Measurements from ENCODE around the gene PRDM10. TPM values are rescaled to one million over a fixed set of nuclear protein-coding genes. Genes with fewer than 3 reads are reported as not detected.
"Not testable (repeated sequence)": the region's sequence is repeated elsewhere in the genome, so short reads cannot be mapped to it uniquely, and the experiment has no call there.

Gene PRDM10
- total and polyA plus RNA-seq, 2 donors (not counting 1 experiment from before 2014, with no cell fraction given), result 2.5 to 2.9 TPM

DNA sequence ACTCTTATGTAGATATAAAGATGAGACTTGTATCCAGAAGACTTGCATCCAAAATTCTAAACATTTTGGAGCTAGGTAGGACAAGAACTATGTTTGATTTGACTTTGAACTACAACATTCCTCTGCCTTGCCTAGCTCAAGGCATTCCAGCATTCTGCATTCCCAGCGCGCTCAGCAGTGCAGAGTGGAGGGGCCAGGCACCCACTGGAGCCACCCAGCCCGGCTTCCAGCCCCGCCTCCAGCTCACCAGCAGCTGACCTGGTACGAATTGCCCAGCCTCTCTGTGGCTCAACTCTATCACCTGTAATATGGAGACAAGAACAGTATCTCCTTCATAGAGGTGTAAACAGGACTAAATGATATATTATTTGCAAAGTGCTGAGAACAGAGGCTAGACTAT lies 28.8 kb downstream of the PRDM10 start:
- Histone ChIP-seq H3K9me3 (ENCODE audit: control insufficient read depth, insufficient read depth, low read depth, low read length) (no peaks in the 10 kb centered on the region), H3K9ac (ENCODE audit: insufficient read depth, low read length) (no peak overlapping the region), H3K4me2 (ENCODE audit: extremely low read depth, insufficient read depth, low read length) (no peak overlapping the region), H3K4me3 (replicated peaks in 1 of 4; ENCODE audit: control extremely low read depth in 1 of 4, insufficient read depth in 1 of 4, low read depth in 3 of 4, low read length in 4 of 4) (no peak overlapping the region), H4K20me1 (ENCODE audit: control insufficient read depth, extremely low read depth, insufficient read depth, low read length) (no peaks in the 10 kb centered on the region), H2AFZ (ENCODE audit: low read length) (no peak overlapping the region), H3K27me3 (ENCODE audit: control insufficient read depth, insufficient read depth, low read length) (no peaks in the 10 kb centered on the region), H3K36me3 (ENCODE audit: control insufficient read depth, insufficient read depth, low read length) (no peaks in the 10 kb centered on the region), H3K27ac (ENCODE audit: insufficient read depth, low read length) (no peak overlapping the region), H3K79me2 (ENCODE audit: control insufficient read depth, insufficient read depth, low read length) (no peaks in the 10 kb centered on the region), H3K4me1 (ENCODE audit: control insufficient read depth, extremely low read depth, insufficient read depth, low read length) (no peaks in the 10 kb centered on the region)
- peak in 1 of 2 donors; percentile 30 for DNase-seq (ENCODE audit: low read depth in 2 of 2)
- TF ChIP-seq, protein P1, sequence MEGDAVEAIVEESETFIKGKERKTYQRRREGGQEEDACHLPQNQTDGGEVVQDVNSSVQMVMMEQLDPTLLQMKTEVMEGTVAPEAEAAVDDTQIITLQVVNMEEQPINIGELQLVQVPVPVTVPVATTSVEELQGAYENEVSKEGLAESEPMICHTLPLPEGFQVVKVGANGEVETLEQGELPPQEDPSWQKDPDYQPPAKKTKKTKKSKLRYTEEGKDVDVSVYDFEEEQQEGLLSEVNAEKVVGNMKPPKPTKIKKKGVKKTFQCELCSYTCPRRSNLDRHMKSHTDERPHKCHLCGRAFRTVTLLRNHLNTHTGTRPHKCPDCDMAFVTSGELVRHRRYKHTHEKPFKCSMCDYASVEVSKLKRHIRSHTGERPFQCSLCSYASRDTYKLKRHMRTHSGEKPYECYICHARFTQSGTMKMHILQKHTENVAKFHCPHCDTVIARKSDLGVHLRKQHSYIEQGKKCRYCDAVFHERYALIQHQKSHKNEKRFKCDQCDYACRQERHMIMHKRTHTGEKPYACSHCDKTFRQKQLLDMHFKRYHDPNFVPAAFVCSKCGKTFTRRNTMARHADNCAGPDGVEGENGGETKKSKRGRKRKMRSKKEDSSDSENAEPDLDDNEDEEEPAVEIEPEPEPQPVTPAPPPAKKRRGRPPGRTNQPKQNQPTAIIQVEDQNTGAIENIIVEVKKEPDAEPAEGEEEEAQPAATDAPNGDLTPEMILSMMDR (conservative IDR thresholded peaks at IDR 0.05 in 1 of 2, IDR thresholded peaks at IDR 0.05 in 1 of 2; ENCODE audit: low read depth in 1 of 2, low read length in 2 of 2), result no peak
- no peak for TF ChIP-seq EZH2 (IDR thresholded peaks at IDR 0.05; ENCODE audit: low read length, missing control alignments)

- Histone ChIP-seq H3K4me1 (ENCODE audit: control insufficient read depth, extremely low read depth, insufficient read depth, low read length) (no peaks in the 10 kb centered on the region), H3K9ac (ENCODE audit: insufficient read depth, low read length) (no peak overlapping the region), H3K79me2 (ENCODE audit: control insufficient read depth, insufficient read depth, low read length) (no peaks in the 10 kb centered on the region), H3K27me3 (ENCODE audit: control insufficient read depth, insufficient read depth, low read length) (no peaks in the 10 kb centered on the region), H3K9me3 (ENCODE audit: control insufficient read depth, insufficient read depth, low read depth, low read length) (no peaks in the 10 kb centered on the region), H3K27ac (ENCODE audit: insufficient read depth, low read length) (no peak overlapping the region), H3K36me3 (ENCODE audit: control insufficient read depth, insufficient read depth, low read length) (no peaks in the 10 kb centered on the region), H2AFZ (ENCODE audit: low read length) (no peak overlapping the region), H3K4me2 (ENCODE audit: extremely low read depth, insufficient read depth, low read length) (no peak overlapping the region), H3K4me3 (replicated peaks in 1 of 4; ENCODE audit: control extremely low read depth in 1 of 4, insufficient read depth in 1 of 4, low read depth in 3 of 4, low read length in 4 of 4) (no peak overlapping the region), H4K20me1 (ENCODE audit: control insufficient read depth, extremely low read depth, insufficient read depth, low read length) (no peaks in the 10 kb centered on the region)
- TF ChIP-seq, protein P1 (conservative IDR thresholded peaks at IDR 0.05 in 1 of 2, IDR thresholded peaks at IDR 0.05 in 1 of 2; ENCODE audit: low read depth in 1 of 2, low read length in 2 of 2), result no peak
- TF ChIP-seq EZH2 (IDR thresholded peaks at IDR 0.05; ENCODE audit: low read length, missing control alignments), result no peak
- no peak for DNase-seq (ENCODE audit: low read depth in 2 of 2)
Measured at GRCh38 chr11:129973068-129973467, 29.6 kb downstream of the PRDM10 start.

- Histone ChIP-seq H3K4me1 (ENCODE audit: control insufficient read depth, extremely low read depth, insufficient read depth, low read length) (no peaks in the 10 kb centered on the region), H2AFZ (ENCODE audit: low read length) (no peak overlapping the region), H4K20me1 (ENCODE audit: control insufficient read depth, extremely low read depth, insufficient read depth, low read length) (no peaks in the 10 kb centered on the region), H3K9ac (ENCODE audit: insufficient read depth, low read length) (no peak overlapping the region), H3K79me2 (ENCODE audit: control insufficient read depth, insufficient read depth, low read length) (no peaks in the 10 kb centered on the region), H3K9me3 (ENCODE audit: control insufficient read depth, insufficient read depth, low read depth, low read length) (no peaks in the 10 kb centered on the region), H3K27ac (ENCODE audit: insufficient read depth, low read length) (no peak overlapping the region), H3K4me2 (ENCODE audit: extremely low read depth, insufficient read depth, low read length) (no peak overlapping the region), H3K4me3 (replicated peaks in 1 of 4; ENCODE audit: control extremely low read depth in 1 of 4, insufficient read depth in 1 of 4, low read depth in 3 of 4, low read length in 4 of 4) (no peak overlapping the region), H3K27me3 (ENCODE audit: control insufficient read depth, insufficient read depth, low read length) (no peaks in the 10 kb centered on the region), H3K36me3 (ENCODE audit: control insufficient read depth, insufficient read depth, low read length) (no peaks in the 10 kb centered on the region)
- TF ChIP-seq, protein P1 (conservative IDR thresholded peaks at IDR 0.05 in 1 of 2, IDR thresholded peaks at IDR 0.05 in 1 of 2; ENCODE audit: low read depth in 1 of 2, low read length in 2 of 2), result no peak
- no peak for TF ChIP-seq EZH2 (IDR thresholded peaks at IDR 0.05; ENCODE audit: low read length, missing control alignments)
- no peak for DNase-seq (ENCODE audit: low read depth in 2 of 2)
Measured at GRCh38 chr11:129972611-129973010, 30.0 kb downstream of the PRDM10 start.

- H3K79me2 ChIP-seq (ENCODE audit: control insufficient read depth, insufficient read depth, low read length); H3K36me3 ChIP-seq (ENCODE audit: control insufficient read depth, insufficient read depth, low read length); H3K4me3 ChIP-seq (replicated peaks in 1 of 4; ENCODE audit: control extremely low read depth in 1 of 4, insufficient read depth in 1 of 4, low read depth in 3 of 4, low read length in 4 of 4); H3K4me2 ChIP-seq (ENCODE audit: extremely low read depth, insufficient read depth, low read length); DNase-seq (ENCODE audit: low read depth in 2 of 2); H3K4me1 ChIP-seq (ENCODE audit: control insufficient read depth, extremely low read depth, insufficient read depth, low read length); H4K20me1 ChIP-seq (ENCODE audit: control insufficient read depth, extremely low read depth, insufficient read depth, low read length); H3K27ac ChIP-seq (ENCODE audit: insufficient read depth, low read length); H3K9me3 ChIP-seq (ENCODE audit: control insufficient read depth, insufficient read depth, low read depth, low read length); H2AFZ ChIP-seq (ENCODE audit: low read length); H3K27me3 ChIP-seq (ENCODE audit: control insufficient read depth, insufficient read depth, low read length); H3K9ac ChIP-seq (ENCODE audit: insufficient read depth, low read length): not testable (repeated sequence)
Measured at GRCh38 chr11:129971856-129972255, 30.8 kb downstream of the PRDM10 start.

Data from fibroblast of lung (primary cell).